ENCODE measurements around the gene EVA1B. TPM values are rescaled to one million over a fixed set of nuclear protein-coding genes. Genes with fewer than 3 reads are reported as not detected.

EVA1B gene
- total RNA-seq, 1 experiment from 2014 or later: 32.0 TPM

- TF ChIP-seq ZSCAN18 (CRISPR knock-in tag; IDR thresholded peaks at IDR 0.05) (no peak), ESRRA (CRISPR knock-in tag; IDR thresholded peaks at IDR 0.05; ENCODE audit: borderline replicate concordance) (no peak), ZNF396 (CRISPR knock-in tag; IDR thresholded peaks at IDR 0.05; ENCODE audit: borderline replicate concordance) (no peak), ARID4B (CRISPR knock-in tag; IDR thresholded peaks at IDR 0.05; ENCODE audit: borderline replicate concordance) (no peak), CREB1 (CRISPR knock-in tag; IDR thresholded peaks at IDR 0.05) (no peak)
Measured at GRCh38 chr1:36367798-36368197, 44.4 kb upstream of the EVA1B start (continued).

- CTCF ChIA-PET: interaction anchor here (0.5 to 5.0 kb wide), 11 partner anchors 12 to 900 kb away, joined by 3 to 76 read pairs (median 5); partner anchors contain the start of genes EVA1B, LSM10 and TRAPPC3
- DNase-seq (ENCODE audit: low spot score) (no peak), ATAC-seq (no peak)
- H3K27me3 Mint-ChIP-seq (ENCODE audit: low read depth): no peaks in the 10 kb centered on the region
- H3K4me3 Mint-ChIP-seq: no peak overlapping the region
- no peak overlapping the region for H3K27ac Mint-ChIP-seq
- H3K36me3 Mint-ChIP-seq: no peaks in the 10 kb centered on the region; the same call in 1 of the 2 replicates
- peaks cover 27% of the 10 kb centered on the region for H3K4me1 Mint-ChIP-seq
- no peak for TF ChIP-seq ZNF281 (CRISPR knock-in tag; IDR thresholded peaks at IDR 0.05)
- TF ChIP-seq HMGA2 (CRISPR knock-in tag; IDR thresholded peaks at IDR 0.05): no peak
- TF ChIP-seq NFE2L1 (CRISPR knock-in tag; IDR thresholded peaks at IDR 0.05): no peak
- TF ChIP-seq HMGXB4 (CRISPR knock-in tag; IDR thresholded peaks at IDR 0.05): no peak
- no peak for TF ChIP-seq ATF6 (CRISPR knock-in tag; IDR thresholded peaks at IDR 0.05)
- no peak for TF ChIP-seq GTF2I (CRISPR knock-in tag; conservative IDR thresholded peaks at IDR 0.05)
- no peak for TF ChIP-seq FOXK1 (CRISPR knock-in tag; IDR thresholded peaks at IDR 0.05)
- no peak for TF ChIP-seq ZNF416 (CRISPR knock-in tag; IDR thresholded peaks at IDR 0.05)
- TF ChIP-seq NR2C2 (CRISPR knock-in tag; IDR thresholded peaks at IDR 0.05): no peak
- no peak for TF ChIP-seq KAT7 (CRISPR knock-in tag; IDR thresholded peaks at IDR 0.05; ENCODE audit: borderline replicate concordance)
- no peak for TF ChIP-seq SP1 (CRISPR knock-in tag; conservative IDR thresholded peaks at IDR 0.05)
- POLR2A ChIA-PET: interaction anchor here (0.7 kb wide), 1 partner anchor 62 kb away, joined by 4 read pairs; no protein-coding TSS in a partner anchor
- H3K9me3 Mint-ChIP-seq: no peaks in the 10 kb centered on the region
Measured at GRCh38 chr1:36367066-36367465, 43.6 kb upstream of the EVA1B start.

Measured in WTC11 (cell line).